ENCODE measurements around the gene TATDN3. TPM values are rescaled to one million over a fixed set of nuclear protein-coding genes. Genes with fewer than 3 reads are reported as not detected.
"Not testable (repeated sequence)": the region's sequence is repeated elsewhere in the genome, so short reads cannot be mapped to it uniquely, and the experiment has no call there.

TATDN3 gene
- total RNA-seq, 1 donor from 2014 or later: 31.4 TPM

GRCh38 chr1:212774584-212774983 lies 17.1 kb upstream of the TATDN3 start:
- ATAC-seq (ENCODE audit: low read depth) (no peak), DNase-seq (no peak)
- H3K27me3 Mint-ChIP-seq: no peaks in the 10 kb centered on the region
- H3K4me1 Mint-ChIP-seq: peaks cover 24% of the 10 kb centered on the region
- ChIA-PET POLR2A (no interaction called here), CTCF (interaction anchor here (1.1 to 1.4 kb wide), 2 partner anchors 110 to 298 kb away, joined by 4 read pairs; no protein-coding TSS in a partner anchor)
- peaks cover 10% of the 10 kb centered on the region for H3K9me3 Mint-ChIP-seq
- no peak overlapping the region for H3K4me3 Mint-ChIP-seq
- intact Hi-C loops (cut with micrococcal nuclease): no loop called here
- no peak overlapping the region for H3K27ac Mint-ChIP-seq
- peaks cover 62% of the 10 kb centered on the region for H3K36me3 Mint-ChIP-seq (ENCODE audit: low read depth)
- TF ChIP-seq CTCF (IDR thresholded peaks at IDR 0.05): no peak

GRCh38 chr1:212775241-212775640 lies 16.5 kb upstream of the TATDN3 start:
- Mint-ChIP-seq H3K4me3 (no peak overlapping the region), H3K27ac (no peak overlapping the region), H3K27me3 (no peaks in the 10 kb centered on the region), H3K36me3 (ENCODE audit: low read depth) (peaks cover 55% of the 10 kb centered on the region), H3K4me1 (peaks cover 24% of the 10 kb centered on the region), H3K9me3 (peaks cover 4% of the 10 kb centered on the region)
- intact Hi-C loops (cut with micrococcal nuclease): no loop called here
- no peak for TF ChIP-seq CTCF (IDR thresholded peaks at IDR 0.05)
- no peak for ATAC-seq (ENCODE audit: low read depth)
- no peak for DNase-seq
- CTCF ChIA-PET: interaction anchor here (1.5 kb wide), 1 partner anchor 24 kb away, joined by 3 read pairs; no protein-coding TSS in a partner anchor
- POLR2A ChIA-PET: no interaction called here

- ATAC-seq (ENCODE audit: low read depth): no peak
- Mint-ChIP-seq H3K4me1 (peaks cover 21% of the 10 kb centered on the region), H3K27me3 (no peaks in the 10 kb centered on the region), H3K4me3 (no peak overlapping the region), H3K27ac (no peak overlapping the region), H3K36me3 (ENCODE audit: low read depth) (peaks cover 51% of the 10 kb centered on the region), H3K9me3 (no peaks in the 10 kb centered on the region)
- no peak for TF ChIP-seq CTCF (IDR thresholded peaks at IDR 0.05)
- POLR2A ChIA-PET: interaction anchor here (0.7 to 2.4 kb wide), 3 partner anchors 15 to 84 kb away, joined by 3 to 9 read pairs (median 4); partner anchors contain the start of genes NSL1 and TATDN3
- CTCF ChIA-PET: interaction anchor here (1.4 to 1.9 kb wide), 3 partner anchors 112 to 321 kb away, joined by 5 to 9 read pairs (median 6); no protein-coding TSS in a partner anchor
- DNase-seq: no peak
- intact Hi-C loops (cut with micrococcal nuclease): no loop called here
Measured at GRCh38 chr1:212777151-212777550, 14.5 kb upstream of the TATDN3 start.

- POLR2A ChIA-PET; ATAC-seq (ENCODE audit: low read depth); intact Hi-C loops (cut with micrococcal nuclease); H3K27me3 Mint-ChIP-seq; H3K27ac Mint-ChIP-seq; H3K4me1 Mint-ChIP-seq; DNase-seq; H3K4me3 Mint-ChIP-seq; CTCF ChIA-PET; H3K9me3 Mint-ChIP-seq: not testable (repeated sequence)
- peaks cover 56% of the 10 kb centered on the region for H3K36me3 Mint-ChIP-seq (ENCODE audit: low read depth)
Measured at GRCh38 chr1:212779086-212779485, 12.6 kb upstream of the TATDN3 start.

GRCh38 chr1:212780759-212781158 lies 10.9 kb upstream of the TATDN3 start:
- Mint-ChIP-seq H3K27me3 (no peaks in the 10 kb centered on the region), H3K9me3 (no peaks in the 10 kb centered on the region), H3K36me3 (ENCODE audit: low read depth) (peaks cover 59% of the 10 kb centered on the region), H3K27ac (no peak overlapping the region), H3K4me1 (peaks cover 2% of the 10 kb centered on the region), H3K4me3 (no peak overlapping the region)
- no peak for ATAC-seq (ENCODE audit: low read depth)
- TF ChIP-seq CTCF (IDR thresholded peaks at IDR 0.05): no peak
- POLR2A ChIA-PET: interaction anchor here (1.4 to 1.6 kb wide), 2 partner anchors 115 to 173 kb away, joined by 3 to 7 read pairs; partner anchors contain the start of gene ATF3
- no peak for DNase-seq
- intact Hi-C loops (cut with micrococcal nuclease): loop anchor here (10.0 kb wide), 1 partner anchor 716 kb away; no protein-coding TSS in a partner anchor
- CTCF ChIA-PET: interaction anchor here (0.8 to 3.9 kb wide), 8 partner anchors 31 to 710 kb away, joined by 3 to 95 read pairs (median 6); no protein-coding TSS in a partner anchor

Data from activated B cell treated with CpG ODN at 0.5 μM for 24 hours (primary cell).